ENCODE results near the gene ANAPC13.

The ANAPC13 gene

GRCh38 chr3:134485718-134486576, at the start of gene ANAPC13, which contains the start of gene CEP63:
ANAPC13 (minus strand) TSS chr3:134485985; CDS start chr3:134482904, 3,081 bp downstream.
CEP63 (plus strand) TSS chr3:134486057; CDS start chr3:134495321, 9,264 bp downstream.
- Histone ChIP-seq H3K4me1 (ENCODE audit: control insufficient read depth in 1 of 2, insufficient read depth in 2 of 2, low read length in 2 of 2) (peaks cover 21 to 23% of the 10 kb centered on the region in 2 donors), H3K4me3 (ENCODE audit: low read depth in 1 of 2, low read length in 2 of 2) (peak within 1 kb of the TSS; percentile 90 to 99), H3K27me3 (ENCODE audit: control insufficient read depth in 1 of 2, insufficient read depth in 2 of 2, low read length in 2 of 2) (no peaks in the 10 kb centered on the region), H3K9ac (ENCODE audit: low read depth in 1 of 2, low read length in 2 of 2) (peak within 1 kb of the TSS; percentile 92 to 98), H3K9me3 (ENCODE audit: control insufficient read depth in 1 of 2, low read length in 2 of 2) (peaks cover 0 to 2% of the 10 kb centered on the region in 2 donors), H3K36me3 (ENCODE audit: control insufficient read depth in 1 of 2, insufficient read depth in 2 of 2, low read length in 2 of 2) (peaks cover 14 to 20% of the 10 kb centered on the region in 2 donors), H3K27ac (ENCODE audit: low read depth, low read length) (peak within 1 kb of the TSS; percentile 94)

- Histone ChIP-seq H3K27ac (ENCODE audit: low read depth, low read length) (no peak overlapping the region), H3K4me1 (ENCODE audit: control insufficient read depth in 1 of 2, insufficient read depth in 2 of 2, low read length in 2 of 2) (no peaks in the 10 kb centered on the region), H3K9ac (ENCODE audit: low read depth in 1 of 2, low read length in 2 of 2) (no peak overlapping the region), H3K4me3 (ENCODE audit: low read depth in 1 of 2, low read length in 2 of 2) (no peak overlapping the region), H3K27me3 (ENCODE audit: control insufficient read depth in 1 of 2, insufficient read depth in 2 of 2, low read length in 2 of 2) (no peaks in the 10 kb centered on the region), H3K9me3 (ENCODE audit: control insufficient read depth in 1 of 2, low read length in 2 of 2) (no peaks in the 10 kb centered on the region), H3K36me3 (ENCODE audit: control insufficient read depth in 1 of 2, insufficient read depth in 2 of 2, low read length in 2 of 2) (peaks cover 11 to 16% of the 10 kb centered on the region in 2 donors)
Observed at GRCh38 chr3:134535186-134535970, 49.6 kb upstream of the ANAPC13 start.

GRCh38 chr3:134533493-134533892, 47.7 kb upstream of the ANAPC13 start:
- Histone ChIP-seq H3K4me3 (ENCODE audit: low read depth in 1 of 2, low read length in 2 of 2) (no peak overlapping the region), H3K27ac (ENCODE audit: low read depth, low read length) (no peak overlapping the region), H3K27me3 (ENCODE audit: control insufficient read depth in 1 of 2, insufficient read depth in 2 of 2, low read length in 2 of 2) (no peaks in the 10 kb centered on the region), H3K9me3 (ENCODE audit: control insufficient read depth in 1 of 2, low read length in 2 of 2) (no peaks in the 10 kb centered on the region), H3K4me1 (ENCODE audit: control insufficient read depth in 1 of 2, insufficient read depth in 2 of 2, low read length in 2 of 2) (no peaks in the 10 kb centered on the region), H3K9ac (ENCODE audit: low read depth in 1 of 2, low read length in 2 of 2) (no peak overlapping the region), H3K36me3 (ENCODE audit: control insufficient read depth in 1 of 2, insufficient read depth in 2 of 2, low read length in 2 of 2) (peaks cover 11 to 16% of the 10 kb centered on the region in 2 donors)

GRCh38 chr3:134527538-134528186, 41.9 kb upstream of the ANAPC13 start:
- Histone ChIP-seq H3K36me3 (ENCODE audit: control insufficient read depth in 1 of 2, insufficient read depth in 2 of 2, low read length in 2 of 2) (peaks cover 0 to under 1% of the 10 kb centered on the region in 2 donors), H3K4me3 (ENCODE audit: low read depth in 1 of 2, low read length in 2 of 2) (no peak overlapping the region), H3K27me3 (ENCODE audit: control insufficient read depth in 1 of 2, insufficient read depth in 2 of 2, low read length in 2 of 2) (no peaks in the 10 kb centered on the region), H3K4me1 (ENCODE audit: control insufficient read depth in 1 of 2, insufficient read depth in 2 of 2, low read length in 2 of 2) (no peaks in the 10 kb centered on the region), H3K9me3 (ENCODE audit: control insufficient read depth in 1 of 2, low read length in 2 of 2) (peaks cover 20 to 30% of the 10 kb centered on the region in 2 donors), H3K27ac (ENCODE audit: low read depth, low read length) (no peak overlapping the region), H3K9ac (ENCODE audit: low read depth in 1 of 2, low read length in 2 of 2) (no peak overlapping the region)

GRCh38 chr3:134527037-134527436, 41.3 kb upstream of the ANAPC13 start:
- Histone ChIP-seq H3K27ac (ENCODE audit: low read depth, low read length) (no peak overlapping the region), H3K4me1 (ENCODE audit: control insufficient read depth in 1 of 2, insufficient read depth in 2 of 2, low read length in 2 of 2) (no peaks in the 10 kb centered on the region), H3K36me3 (ENCODE audit: control insufficient read depth in 1 of 2, insufficient read depth in 2 of 2, low read length in 2 of 2) (no peaks in the 10 kb centered on the region), H3K27me3 (ENCODE audit: control insufficient read depth in 1 of 2, insufficient read depth in 2 of 2, low read length in 2 of 2) (no peaks in the 10 kb centered on the region), H3K9ac (ENCODE audit: low read depth in 1 of 2, low read length in 2 of 2) (no peak overlapping the region), H3K4me3 (ENCODE audit: low read depth in 1 of 2, low read length in 2 of 2) (no peak overlapping the region), H3K9me3 (ENCODE audit: control insufficient read depth in 1 of 2, low read length in 2 of 2) (peaks cover 22 to 33% of the 10 kb centered on the region in 2 donors)

GRCh38 chr3:134526319-134526718, 40.5 kb upstream of the ANAPC13 start:
- peaks cover 22 to 33% of the 10 kb centered on the region in 2 donors for H3K9me3 ChIP-seq (ENCODE audit: control insufficient read depth in 1 of 2, low read length in 2 of 2)
- no peak overlapping the region for H3K27ac ChIP-seq (ENCODE audit: low read depth, low read length)
- no peaks in the 10 kb centered on the region for H3K27me3 ChIP-seq (ENCODE audit: control insufficient read depth in 1 of 2, insufficient read depth in 2 of 2, low read length in 2 of 2)
- no peaks in the 10 kb centered on the region for H3K4me1 ChIP-seq (ENCODE audit: control insufficient read depth in 1 of 2, insufficient read depth in 2 of 2, low read length in 2 of 2)
- no peaks in the 10 kb centered on the region for H3K36me3 ChIP-seq (ENCODE audit: control insufficient read depth in 1 of 2, insufficient read depth in 2 of 2, low read length in 2 of 2)
- no peak overlapping the region for H3K4me3 ChIP-seq (ENCODE audit: low read depth in 1 of 2, low read length in 2 of 2)
- H3K9ac ChIP-seq (ENCODE audit: low read depth in 1 of 2, low read length in 2 of 2): no peak overlapping the region

- Histone ChIP-seq H3K27me3 (ENCODE audit: control insufficient read depth in 1 of 2, insufficient read depth in 2 of 2, low read length in 2 of 2) (no peaks in the 10 kb centered on the region), H3K9me3 (ENCODE audit: control insufficient read depth in 1 of 2, low read length in 2 of 2) (peaks cover 22 to 33% of the 10 kb centered on the region in 2 donors), H3K36me3 (ENCODE audit: control insufficient read depth in 1 of 2, insufficient read depth in 2 of 2, low read length in 2 of 2) (no peaks in the 10 kb centered on the region), H3K4me1 (ENCODE audit: control insufficient read depth in 1 of 2, insufficient read depth in 2 of 2, low read length in 2 of 2) (no peaks in the 10 kb centered on the region), H3K4me3 (ENCODE audit: low read depth in 1 of 2, low read length in 2 of 2) (no peak overlapping the region), H3K27ac (ENCODE audit: low read depth, low read length) (no peak overlapping the region), H3K9ac (ENCODE audit: low read depth in 1 of 2, low read length in 2 of 2) (no peak overlapping the region)
Observed at GRCh38 chr3:134525293-134525692, 39.5 kb upstream of the ANAPC13 start.

GRCh38 chr3:134522541-134522940, 36.8 kb upstream of the ANAPC13 start:
- H3K27me3 ChIP-seq (ENCODE audit: control insufficient read depth in 1 of 2, insufficient read depth in 2 of 2, low read length in 2 of 2): no peaks in the 10 kb centered on the region
- no peaks in the 10 kb centered on the region for H3K36me3 ChIP-seq (ENCODE audit: control insufficient read depth in 1 of 2, insufficient read depth in 2 of 2, low read length in 2 of 2)
- no peaks in the 10 kb centered on the region for H3K4me1 ChIP-seq (ENCODE audit: control insufficient read depth in 1 of 2, insufficient read depth in 2 of 2, low read length in 2 of 2)
- no peak overlapping the region for H3K4me3 ChIP-seq (ENCODE audit: low read depth in 1 of 2, low read length in 2 of 2)
- peaks cover 22 to 33% of the 10 kb centered on the region in 2 donors for H3K9me3 ChIP-seq (ENCODE audit: control insufficient read depth in 1 of 2, low read length in 2 of 2)
- no peak overlapping the region for H3K9ac ChIP-seq (ENCODE audit: low read depth in 1 of 2, low read length in 2 of 2)
- H3K27ac ChIP-seq (ENCODE audit: low read depth, low read length): no peak overlapping the region

- peaks cover 4% of the 10 kb centered on the region in 2 donors for H3K9me3 ChIP-seq (ENCODE audit: control insufficient read depth in 1 of 2, low read length in 2 of 2)
- no peak overlapping the region for H3K27ac ChIP-seq (ENCODE audit: low read depth, low read length)
- no peaks in the 10 kb centered on the region for H3K36me3 ChIP-seq (ENCODE audit: control insufficient read depth in 1 of 2, insufficient read depth in 2 of 2, low read length in 2 of 2)
- no peaks in the 10 kb centered on the region for H3K27me3 ChIP-seq (ENCODE audit: control insufficient read depth in 1 of 2, insufficient read depth in 2 of 2, low read length in 2 of 2)
- H3K4me1 ChIP-seq (ENCODE audit: control insufficient read depth in 1 of 2, insufficient read depth in 2 of 2, low read length in 2 of 2): no peaks in the 10 kb centered on the region
- H3K9ac ChIP-seq (ENCODE audit: low read depth in 1 of 2, low read length in 2 of 2): no peak overlapping the region
- no peak overlapping the region for H3K4me3 ChIP-seq (ENCODE audit: low read depth in 1 of 2, low read length in 2 of 2)
Observed at GRCh38 chr3:134517791-134518190, 32.0 kb upstream of the ANAPC13 start.

Measured in duodenal mucosa (tissue), 2 donors.